Endothelial cell of umbilical vein (primary cell): ENCODE results near the gene MARCOL. TPM values are rescaled to one million over a fixed set of nuclear protein-coding genes. Genes with fewer than 3 reads are reported as not detected.

Experiments used
- BruUV-seq: library from RNA; stranded (reverse); fragments of 400-500 nt; replicated peaks from 2 replicates; lab custom pipeline; 2021; lab: Mats Ljungman, UMichigan
- CTCF ChIA-PET: fragments of 300-600, 350-600 bp; sonication (Branson Sonifier 250); formaldehyde crosslinking; loops from one replicate; lab custom pipeline; 2021; ENCODE audit warnings: antibody characterized with exemption, inconsistent platforms; lab: Charles Lee
- POLR2A ChIA-PET: fragments of 300-600, 350-600 bp; sonication (Branson Sonifier 250); formaldehyde crosslinking; loops from one replicate; lab custom pipeline; 2021; ENCODE audit warnings: antibody characterized with exemption, inconsistent platforms; lab: Charles Lee
- DNase-seq: peaks from one replicate; pipeline ENCODE4 v3.0.0-alpha.2; 2011; ENCODE audit warnings: low read depth, low spot score
- FAIRE-seq: peaks from 2 replicates; lab custom pipeline; 2011; peaks lifted over from hg19 to GRCh38; lab: Jason Lieb, UNC
- H2AFZ ChIP-seq: 2 replicates; pipeline ENCODE4 v1.6.0; 2012; ENCODE audit warnings: low read depth, low read length, control low read depth, inconsistent platforms
- H3K27ac ChIP-seq: 2 replicates; pipeline ENCODE4 v1.5.1; 2011; ENCODE audit warnings: low read depth, mild to moderate bottlenecking, control low read depth, low read length, moderate library complexity; ENCODE audit not compliant: insufficient read depth
- H3K27me3 ChIP-seq, 2 experiments: 2 replicates each; pipeline versions ENCODE4 v1.6.0 to v1.6.1; 2011; ENCODE audit warnings: low read length in 2 of 2, mixed read lengths in 1 of 2; ENCODE audit not compliant: control insufficient read depth in 2 of 2, insufficient read depth in 2 of 2
- H3K36me3 ChIP-seq, 2 experiments: 2 replicates in 1 of 2; 3 replicates in 1 of 2; pipeline ENCODE4 v1.5.1; 2011; ENCODE audit warnings: low read length in 2 of 2, mild to moderate bottlenecking in 1 of 2, moderate library complexity in 1 of 2; ENCODE audit not compliant: control insufficient read depth in 2 of 2, insufficient read depth in 2 of 2; ENCODE audit errors: extremely low read depth in 1 of 2
- H3K4me1 ChIP-seq: 3 replicates; pipeline ENCODE4 v1.5.1; 2011; ENCODE audit warnings: mild to moderate bottlenecking, low read length; ENCODE audit not compliant: control insufficient read depth, insufficient read depth; ENCODE audit errors: extremely low read depth
- H3K4me2 ChIP-seq: 2 replicates; pipeline ENCODE4 v1.6.1; 2011; ENCODE audit warnings: low read length, control low read depth, mixed read lengths; ENCODE audit not compliant: insufficient read depth
- H3K4me3 ChIP-seq, 3 experiments: fragments of 200-600 bp in 1 of 3; sonication (generic), shearing (Covaris generic) in 1 of 3; replicated peaks in 1 of 3; 2 replicates each; pipeline ENCODE4 v1.5.1; 2011 to 2016; ENCODE audit warnings: control low read depth in 3 of 3, low read length in 3 of 3, mild to moderate bottlenecking in 2 of 3, inconsistent platforms in 1 of 3, low read depth in 1 of 3, moderate library complexity in 1 of 3; ENCODE audit not compliant: insufficient read depth in 1 of 3
- H3K79me2 ChIP-seq: 2 replicates; pipeline ENCODE4 v1.6.0; 2012; ENCODE audit warnings: low read length, inconsistent platforms; ENCODE audit not compliant: control insufficient read depth, insufficient read depth
- H3K9ac ChIP-seq: replicated peaks from 2 replicates; pipeline ENCODE3; 2011; ENCODE audit warnings: low read length, control low read depth; ENCODE audit not compliant: insufficient read depth; ENCODE audit errors: extremely low read depth
- H3K9me1 ChIP-seq: replicated peaks from 3 replicates; pipeline ENCODE4 v1.6.0; 2011; ENCODE audit warnings: mild to moderate bottlenecking, low read length; ENCODE audit not compliant: control insufficient read depth, insufficient read depth; ENCODE audit errors: extremely low read depth
- H3K9me3 ChIP-seq: replicated peaks from 2 replicates; pipeline ENCODE4 v1.5.1; 2012; ENCODE audit warnings: low read length, inconsistent platforms; ENCODE audit not compliant: control insufficient read depth, insufficient read depth
- H4K20me1 ChIP-seq: replicated peaks from 2 replicates; pipeline ENCODE3; 2011; ENCODE audit warnings: mild to moderate bottlenecking, low read length; ENCODE audit not compliant: control insufficient read depth, insufficient read depth; ENCODE audit errors: extremely low read depth
- EZH2 ChIP-seq: IDR thresholded peaks from 2 replicates; pipeline ENCODE4 v1.6.1; 2012; ENCODE audit warnings: borderline replicate concordance, low read depth, mild to moderate bottlenecking, moderate library complexity, low read length, inconsistent platforms; ENCODE audit not compliant: severe bottlenecking
- FOS ChIP-seq: IDR thresholded peaks from 2 replicates; pipeline ENCODE4 v1.6.1; 2011; ENCODE audit warnings: mild to moderate bottlenecking, low read length, moderate library complexity, borderline replicate concordance; ENCODE audit not compliant: insufficient read depth
- GATA2 ChIP-seq: IDR thresholded peaks from 2 replicates; pipeline ENCODE4 v1.7.0; 2011; ENCODE audit warnings: low read depth, mild to moderate bottlenecking, moderate library complexity, mixed read lengths, low read length; ENCODE audit not compliant: insufficient read length, insufficient read depth
- JUN ChIP-seq: IDR thresholded peaks from 2 replicates; pipeline ENCODE4 v1.6.1; 2011; ENCODE audit warnings: borderline replicate concordance, low read depth; ENCODE audit not compliant: insufficient read length, insufficient read depth
- MAX ChIP-seq: IDR thresholded peaks from 2 replicates; pipeline ENCODE4 v1.6.1; 2011; ENCODE audit not compliant: insufficient read depth, insufficient read length
- MYC ChIP-seq: IDR thresholded peaks from one replicate; pipeline ENCODE4 v1.6.1; 2011; ENCODE audit warnings: mild to moderate bottlenecking, low read depth, low read length
- POLR2A ChIP-seq: IDR thresholded peaks from 2 replicates; pipeline ENCODE4 v1.6.1; 2012; ENCODE audit warnings: low read depth, mild to moderate bottlenecking, control low read depth, low read length
- POLR2AphosphoS5 ChIP-seq: IDR thresholded peaks from 2 replicates; pipeline ENCODE4 v1.6.1; 2012; ENCODE audit warnings: low read depth, mild to moderate bottlenecking, control low read depth, low read length, moderate library complexity; ENCODE audit not compliant: insufficient read depth
- dilution Hi-C: fragments of 300-500 bp; cut with MboI; formaldehyde crosslinking; loops from one replicate; pipeline ENCODE4 v1.15.0; 2019; ENCODE audit warnings: low sequenced_read_pairs; ENCODE audit not compliant: extremely low pct_ligation_motif_present
- intact Hi-C: fragments of 100-400 bp; cut with micrococcal nuclease; formaldehyde crosslinking; loops from one replicate; pipeline ENCODE4 v1.10.0; 2022
- polyA plus RNA-seq, 4 experiments: library from polyadenylated mRNA; depleted of rRNA in 3 of 4; stranded (reverse) in 3 of 4; unstranded in 1 of 4; fragments of >200 nt; gene quantifications; 2 replicates each; pipeline versions ENCODE4 v1.2.1 to v1.2.3, GENCODE V29; 2011 to 2012; ENCODE audit warnings: missing spikeins in 1 of 4
- total RNA-seq: library from RNA; stranded (reverse); gene quantifications from 2 replicates; pipeline ENCODE4 v1.2.3, GENCODE V29; 2021
- TF ChIP-seq, protein P1 (sequence below), 2 donors: IDR thresholded peaks; 1 replicate in 1 of 2; 2 replicates in 1 of 2; pipeline ENCODE4 v1.5.1; 2011; ENCODE audit warnings: low read length in 2 of 2, mild to moderate bottlenecking in 2 of 2, moderate library complexity in 2 of 2, control low read depth in 1 of 2, inconsistent platforms in 1 of 2, low read depth in 1 of 2; ENCODE audit not compliant: insufficient read depth in 1 of 2; ENCODE audit errors: extremely low read depth in 1 of 2

Gene MARCOL
- total and polyA plus RNA-seq, 2 donors (not counting 3 experiments of a cell fraction or from before 2014, with no cell fraction given): not detected

- Histone ChIP-seq H2AFZ (no peak overlapping the region), H3K79me2 (no peaks in the 10 kb centered on the region), H3K27ac (no peak overlapping the region), H3K4me1 (no peaks in the 10 kb centered on the region), H3K9me1 (no peaks in the 10 kb centered on the region), H3K27me3 (no peaks in the 10 kb centered on the region), H3K9ac (no peak overlapping the region), H3K9me3 (no peaks in the 10 kb centered on the region), H3K4me3 (no peak overlapping the region), H3K36me3 (no peaks in the 10 kb centered on the region), H3K4me2 (no peak overlapping the region), H4K20me1 (no peaks in the 10 kb centered on the region)
- TF ChIP-seq POLR2AphosphoS5: no peak
- TF ChIP-seq POLR2A: no peak
- no peak for TF ChIP-seq JUN
- TF ChIP-seq EZH2: no peak
- no peak for TF ChIP-seq FOS
- no peak for TF ChIP-seq GATA2
- no peak for TF ChIP-seq MYC
- TF ChIP-seq MAX: no peak
- TF ChIP-seq, protein P1, sequence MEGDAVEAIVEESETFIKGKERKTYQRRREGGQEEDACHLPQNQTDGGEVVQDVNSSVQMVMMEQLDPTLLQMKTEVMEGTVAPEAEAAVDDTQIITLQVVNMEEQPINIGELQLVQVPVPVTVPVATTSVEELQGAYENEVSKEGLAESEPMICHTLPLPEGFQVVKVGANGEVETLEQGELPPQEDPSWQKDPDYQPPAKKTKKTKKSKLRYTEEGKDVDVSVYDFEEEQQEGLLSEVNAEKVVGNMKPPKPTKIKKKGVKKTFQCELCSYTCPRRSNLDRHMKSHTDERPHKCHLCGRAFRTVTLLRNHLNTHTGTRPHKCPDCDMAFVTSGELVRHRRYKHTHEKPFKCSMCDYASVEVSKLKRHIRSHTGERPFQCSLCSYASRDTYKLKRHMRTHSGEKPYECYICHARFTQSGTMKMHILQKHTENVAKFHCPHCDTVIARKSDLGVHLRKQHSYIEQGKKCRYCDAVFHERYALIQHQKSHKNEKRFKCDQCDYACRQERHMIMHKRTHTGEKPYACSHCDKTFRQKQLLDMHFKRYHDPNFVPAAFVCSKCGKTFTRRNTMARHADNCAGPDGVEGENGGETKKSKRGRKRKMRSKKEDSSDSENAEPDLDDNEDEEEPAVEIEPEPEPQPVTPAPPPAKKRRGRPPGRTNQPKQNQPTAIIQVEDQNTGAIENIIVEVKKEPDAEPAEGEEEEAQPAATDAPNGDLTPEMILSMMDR (IDR thresholded peaks at IDR 0.05; ENCODE audit: extremely low read depth in 1 of 2, insufficient read depth in 1 of 2, low read depth in 1 of 2, low read length in 2 of 2): no peak
- no TSS peak for BruUV-seq
- ChIA-PET POLR2A (no interaction called here), CTCF (no interaction called here)
- DNase-seq: no peak
- dilution Hi-C loops: no loop called here
- intact Hi-C loops: no loop called here
- no peak for FAIRE-seq
Observed at GRCh38 chr5:148209151-148209770, 29.1 kb upstream of the MARCOL start.
